ENCODE measurements around the gene CCDC47.
"Not testable (repeated sequence)": the region's sequence is repeated elsewhere in the genome, so short reads cannot be mapped to it uniquely, and the experiment has no call there.

The CCDC47 gene

GRCh38 chr17:63800783-63801182, 27.4 kb upstream of the CCDC47 start:
- no peak overlapping the region for H3K27ac ChIP-seq (ENCODE audit: low read depth, low read length)
- no peak overlapping the region for H3K4me2 ChIP-seq (ENCODE audit: low read depth, low read length, poor library complexity, severe bottlenecking)
- H4K20me1 ChIP-seq (ENCODE audit: low read depth, low read length), result no peaks in the 10 kb centered on the region; the same call in 1 of the 2 replicates
- no peak overlapping the region for H3K4me3 ChIP-seq (ENCODE audit: insufficient read depth, low read length, poor library complexity, severe bottlenecking)
- H3K9me2 ChIP-seq (replicated peaks; ENCODE audit: insufficient read depth, low read length), result no peaks in the 10 kb centered on the region
- no peak for TF ChIP-seq EZH2phosphoT487 (conservative IDR thresholded peaks at IDR 0.05; ENCODE audit: low read length)
- TF ChIP-seq, protein P1, sequence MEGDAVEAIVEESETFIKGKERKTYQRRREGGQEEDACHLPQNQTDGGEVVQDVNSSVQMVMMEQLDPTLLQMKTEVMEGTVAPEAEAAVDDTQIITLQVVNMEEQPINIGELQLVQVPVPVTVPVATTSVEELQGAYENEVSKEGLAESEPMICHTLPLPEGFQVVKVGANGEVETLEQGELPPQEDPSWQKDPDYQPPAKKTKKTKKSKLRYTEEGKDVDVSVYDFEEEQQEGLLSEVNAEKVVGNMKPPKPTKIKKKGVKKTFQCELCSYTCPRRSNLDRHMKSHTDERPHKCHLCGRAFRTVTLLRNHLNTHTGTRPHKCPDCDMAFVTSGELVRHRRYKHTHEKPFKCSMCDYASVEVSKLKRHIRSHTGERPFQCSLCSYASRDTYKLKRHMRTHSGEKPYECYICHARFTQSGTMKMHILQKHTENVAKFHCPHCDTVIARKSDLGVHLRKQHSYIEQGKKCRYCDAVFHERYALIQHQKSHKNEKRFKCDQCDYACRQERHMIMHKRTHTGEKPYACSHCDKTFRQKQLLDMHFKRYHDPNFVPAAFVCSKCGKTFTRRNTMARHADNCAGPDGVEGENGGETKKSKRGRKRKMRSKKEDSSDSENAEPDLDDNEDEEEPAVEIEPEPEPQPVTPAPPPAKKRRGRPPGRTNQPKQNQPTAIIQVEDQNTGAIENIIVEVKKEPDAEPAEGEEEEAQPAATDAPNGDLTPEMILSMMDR (IDR thresholded peaks at IDR 0.05; ENCODE audit: insufficient read depth, low read length, poor library complexity, severe bottlenecking), result no peak
- H3K36me3 ChIP-seq (ENCODE audit: low read length), result peaks cover 72% of the 10 kb centered on the region
- no peak overlapping the region for H2AFZ ChIP-seq (ENCODE audit: low read depth, low read length, severe bottlenecking)
- H3K9ac ChIP-seq (ENCODE audit: low read length), result no peak overlapping the region
- H3F3A ChIP-seq (ENCODE audit: insufficient read depth), result 0 out of 2 replicates have a peak, but pooled peaks cover 17% of the 10 kb centered on the region
- H3K27me3 ChIP-seq (ENCODE audit: low read length), result no peaks in the 10 kb centered on the region
- no peaks in the 10 kb centered on the region for H3K9me3 ChIP-seq (ENCODE audit: insufficient read depth, low read length)
- no peaks in the 10 kb centered on the region for H3K79me2 ChIP-seq (ENCODE audit: insufficient read depth, low read length)

GRCh38 chr17:63798572-63799106, 25.2 kb upstream of the CCDC47 start:
- H3K9me3 ChIP-seq (ENCODE audit: insufficient read depth, low read length), result no peaks in the 10 kb centered on the region
- H3K27ac ChIP-seq (ENCODE audit: low read depth, low read length), result no peak overlapping the region
- no peak overlapping the region for H3K4me2 ChIP-seq (ENCODE audit: low read depth, low read length, poor library complexity, severe bottlenecking)
- H2AFZ ChIP-seq (ENCODE audit: low read depth, low read length, severe bottlenecking), result no peak overlapping the region
- 0 out of 2 replicates have a peak, but pooled peaks cover 9% of the 10 kb centered on the region for H3F3A ChIP-seq (ENCODE audit: insufficient read depth)
- no peak overlapping the region for H3K9ac ChIP-seq (ENCODE audit: low read length)
- no peaks in the 10 kb centered on the region for H3K27me3 ChIP-seq (ENCODE audit: low read length)
- peaks cover 6% of the 10 kb centered on the region; the same call in 1 of the 2 replicates for H3K79me2 ChIP-seq (ENCODE audit: insufficient read depth, low read length)
- peaks cover 68% of the 10 kb centered on the region for H3K36me3 ChIP-seq (ENCODE audit: low read length)
- TF ChIP-seq EZH2phosphoT487 (conservative IDR thresholded peaks at IDR 0.05; ENCODE audit: low read length), result no peak
- TF ChIP-seq, protein P1 (IDR thresholded peaks at IDR 0.05; ENCODE audit: insufficient read depth, low read length, poor library complexity, severe bottlenecking), result no peak
- no peaks in the 10 kb centered on the region for H3K9me2 ChIP-seq (replicated peaks; ENCODE audit: insufficient read depth, low read length)
- no peak overlapping the region for H3K4me3 ChIP-seq (ENCODE audit: insufficient read depth, low read length, poor library complexity, severe bottlenecking)
- no peaks in the 10 kb centered on the region; the same call in 1 of the 2 replicates for H4K20me1 ChIP-seq (ENCODE audit: low read depth, low read length)

DNA sequence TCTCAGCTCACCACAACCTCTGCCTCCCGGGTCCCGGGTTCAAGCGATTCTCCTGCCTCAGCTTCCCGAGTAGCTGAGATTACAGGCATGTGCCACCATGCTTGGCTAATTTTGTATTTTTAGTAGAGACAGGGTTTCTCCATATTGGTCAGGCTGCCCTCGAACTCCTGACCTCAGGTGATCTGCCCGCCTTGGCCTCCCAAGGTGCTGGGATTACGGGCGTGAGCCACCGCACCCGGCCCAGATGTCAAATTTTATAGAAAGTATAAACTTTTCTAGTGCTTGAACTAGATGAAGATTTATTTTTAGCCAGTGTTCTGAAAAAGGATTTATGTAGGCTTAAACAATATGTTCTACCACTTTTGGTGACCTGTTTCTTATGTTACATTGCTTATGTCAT, 23.0 kb upstream of the CCDC47 start:
- not testable (repeated sequence) for H4K20me1 ChIP-seq (ENCODE audit: low read depth, low read length); H3K4me2 ChIP-seq (ENCODE audit: low read depth, low read length, poor library complexity, severe bottlenecking); H2AFZ ChIP-seq (ENCODE audit: low read depth, low read length, severe bottlenecking); H3K27ac ChIP-seq (ENCODE audit: low read depth, low read length); H3K9me3 ChIP-seq (ENCODE audit: insufficient read depth, low read length); H3K27me3 ChIP-seq (ENCODE audit: low read length); H3K4me3 ChIP-seq (ENCODE audit: insufficient read depth, low read length, poor library complexity, severe bottlenecking); H3K9ac ChIP-seq (ENCODE audit: low read length); H3K9me2 ChIP-seq (replicated peaks; ENCODE audit: insufficient read depth, low read length)
- H3F3A ChIP-seq (ENCODE audit: insufficient read depth), result peaks cover 13% of the 10 kb centered on the region; the same call in 1 of the 2 replicates
- H3K79me2 ChIP-seq (ENCODE audit: insufficient read depth, low read length), result peaks cover 24% of the 10 kb centered on the region
- peaks cover 75% of the 10 kb centered on the region for H3K36me3 ChIP-seq (ENCODE audit: low read length)

DNA sequence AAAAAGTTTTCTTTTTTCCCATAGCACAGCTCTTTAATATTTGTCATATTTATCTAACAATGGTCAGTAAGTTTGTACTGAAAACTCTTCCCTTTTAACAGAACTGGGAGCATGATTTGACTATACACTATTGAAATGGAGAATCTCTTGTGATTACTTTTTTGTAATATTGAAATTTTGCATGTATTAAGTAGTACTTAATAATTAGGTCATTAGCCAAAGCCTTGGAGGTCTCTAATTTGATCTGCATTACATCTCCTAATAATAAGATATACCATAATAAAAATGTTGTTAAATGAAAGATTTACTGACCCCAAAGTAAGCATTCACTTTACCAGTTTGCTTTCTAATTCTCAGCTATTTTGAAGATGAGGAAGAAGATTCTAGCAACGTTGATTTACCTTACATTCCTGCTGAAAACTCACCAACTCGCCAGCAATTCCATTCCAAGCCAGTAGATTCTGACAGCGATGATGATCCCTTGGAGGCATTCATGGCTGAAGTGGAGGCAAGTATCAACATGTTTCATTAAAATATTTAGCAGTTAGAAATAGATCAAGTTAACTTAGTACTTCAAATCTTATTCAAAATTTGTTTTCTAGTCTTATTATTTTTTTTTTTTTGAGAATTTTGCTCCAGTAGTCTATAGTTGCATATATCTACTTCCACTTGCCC, 18.8 kb upstream of the CCDC47 start:
- H2AFZ ChIP-seq (ENCODE audit: low read depth, low read length, severe bottlenecking), result no peak overlapping the region
- no peak overlapping the region for H3K27ac ChIP-seq (ENCODE audit: low read depth, low read length)
- peaks cover 56% of the 10 kb centered on the region for H3K36me3 ChIP-seq (ENCODE audit: low read length)
- no peak overlapping the region for H3K9ac ChIP-seq (ENCODE audit: low read length)
- no peaks in the 10 kb centered on the region; the same call in 1 of the 2 replicates for H4K20me1 ChIP-seq (ENCODE audit: low read depth, low read length)
- H3F3A ChIP-seq (ENCODE audit: insufficient read depth), result peaks cover 3% of the 10 kb centered on the region; the same call in 1 of the 2 replicates
- TF ChIP-seq EZH2phosphoT487 (conservative IDR thresholded peaks at IDR 0.05; ENCODE audit: low read length), result no peak
- TF ChIP-seq, protein P1 (IDR thresholded peaks at IDR 0.05; ENCODE audit: insufficient read depth, low read length, poor library complexity, severe bottlenecking), result no peak
- H3K9me2 ChIP-seq (replicated peaks; ENCODE audit: insufficient read depth, low read length), result no peaks in the 10 kb centered on the region
- H3K27me3 ChIP-seq (ENCODE audit: low read length), result no peaks in the 10 kb centered on the region
- H3K4me3 ChIP-seq (ENCODE audit: insufficient read depth, low read length, poor library complexity, severe bottlenecking), result no peak overlapping the region
- H3K79me2 ChIP-seq (ENCODE audit: insufficient read depth, low read length), result peaks cover 58% of the 10 kb centered on the region
- no peak overlapping the region for H3K4me2 ChIP-seq (ENCODE audit: low read depth, low read length, poor library complexity, severe bottlenecking)
- no peaks in the 10 kb centered on the region for H3K9me3 ChIP-seq (ENCODE audit: insufficient read depth, low read length)
